WTC11 (cell line): Measurements from ENCODE around the gene TRPV6.

Source experiments
- ESRRA ChIP-seq: sonication (generic); formaldehyde crosslinking; IDR thresholded peaks from 2 replicates; pipeline ENCODE4 v1.8.1; 2022; ENCODE audit warnings: mild to moderate bottlenecking, missing genetic modification reagents, borderline replicate concordance
- KAT7 ChIP-seq: sonication (generic); formaldehyde crosslinking; IDR thresholded peaks from 2 replicates; pipeline ENCODE4 v1.8.1; 2023; ENCODE audit warnings: missing genetic modification reagents, mild to moderate bottlenecking, borderline replicate concordance
- SP1 ChIP-seq: sonication (generic); formaldehyde crosslinking; conservative IDR thresholded peaks from 2 replicates; pipeline ENCODE4 v1.8.1; 2022; ENCODE audit warnings: missing genetic modification reagents
- ZNF317 ChIP-seq: sonication (generic); formaldehyde crosslinking; IDR thresholded peaks from 2 replicates; pipeline ENCODE4 v1.8.1; 2023; ENCODE audit warnings: low read depth, mild to moderate bottlenecking, moderate library complexity, missing genetic modification reagents, borderline replicate concordance
- TF ChIP-seq, protein P1 (sequence below): fragments of 200-600 bp; IDR thresholded peaks from 2 replicates; pipeline ENCODE4 v1.8.0; 2022; ENCODE audit warnings: antibody characterized with exemption
- TF ChIP-seq, protein P2 (sequence below): sonication (generic); formaldehyde crosslinking; IDR thresholded peaks from 2 replicates; pipeline ENCODE4 v1.8.1; 2022; ENCODE audit warnings: low read depth, missing genetic modification reagents, borderline replicate concordance
- TF ChIP-seq, protein P3 (sequence below): sonication (generic); formaldehyde crosslinking; IDR thresholded peaks from 2 replicates; pipeline ENCODE4 v1.8.0; 2022; ENCODE audit warnings: mild to moderate bottlenecking, missing genetic modification reagents
- TF ChIP-seq, protein P4 (sequence below): sonication (generic); formaldehyde crosslinking; IDR thresholded peaks from 2 replicates; pipeline ENCODE4 v1.8.1; 2023; ENCODE audit warnings: mild to moderate bottlenecking, missing genetic modification reagents

DNA sequence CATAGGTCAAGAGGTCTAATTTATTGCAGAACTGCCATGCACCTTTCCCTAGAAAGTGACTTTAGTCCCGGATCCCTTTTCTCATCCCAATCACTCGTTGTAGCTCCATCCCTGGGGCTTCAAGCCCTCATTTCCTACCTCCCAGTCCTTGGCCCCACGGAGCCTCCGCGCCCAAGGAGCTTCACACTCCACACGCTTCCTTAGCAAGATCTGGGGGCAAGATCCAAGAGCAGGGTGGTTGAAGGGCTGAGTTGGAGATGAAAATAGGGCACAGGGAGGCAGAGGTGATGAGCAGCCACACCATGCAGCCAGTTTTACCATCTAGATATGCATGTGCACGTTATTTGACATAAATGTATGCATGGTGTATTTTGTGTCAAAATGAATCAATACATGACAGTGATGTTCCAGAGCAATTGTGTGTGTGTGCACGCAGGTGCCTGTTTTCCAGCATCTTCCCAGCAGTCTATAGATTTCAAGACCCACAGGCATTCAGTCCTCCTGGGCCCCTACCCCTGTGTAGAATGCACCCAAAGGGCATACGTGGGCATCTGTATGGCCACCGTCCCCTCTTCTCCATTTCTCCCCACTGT, 6.0 kb upstream of the TRPV6 start:
- TF ChIP-seq ESRRA (no peak), ZNF317 (CRISPR knock-in tag) (no peak), SP1 (no peak), KAT7 (no peak)
- TF ChIP-seq, protein P1, sequence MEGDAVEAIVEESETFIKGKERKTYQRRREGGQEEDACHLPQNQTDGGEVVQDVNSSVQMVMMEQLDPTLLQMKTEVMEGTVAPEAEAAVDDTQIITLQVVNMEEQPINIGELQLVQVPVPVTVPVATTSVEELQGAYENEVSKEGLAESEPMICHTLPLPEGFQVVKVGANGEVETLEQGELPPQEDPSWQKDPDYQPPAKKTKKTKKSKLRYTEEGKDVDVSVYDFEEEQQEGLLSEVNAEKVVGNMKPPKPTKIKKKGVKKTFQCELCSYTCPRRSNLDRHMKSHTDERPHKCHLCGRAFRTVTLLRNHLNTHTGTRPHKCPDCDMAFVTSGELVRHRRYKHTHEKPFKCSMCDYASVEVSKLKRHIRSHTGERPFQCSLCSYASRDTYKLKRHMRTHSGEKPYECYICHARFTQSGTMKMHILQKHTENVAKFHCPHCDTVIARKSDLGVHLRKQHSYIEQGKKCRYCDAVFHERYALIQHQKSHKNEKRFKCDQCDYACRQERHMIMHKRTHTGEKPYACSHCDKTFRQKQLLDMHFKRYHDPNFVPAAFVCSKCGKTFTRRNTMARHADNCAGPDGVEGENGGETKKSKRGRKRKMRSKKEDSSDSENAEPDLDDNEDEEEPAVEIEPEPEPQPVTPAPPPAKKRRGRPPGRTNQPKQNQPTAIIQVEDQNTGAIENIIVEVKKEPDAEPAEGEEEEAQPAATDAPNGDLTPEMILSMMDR, result no peak
- TF ChIP-seq, protein P2, sequence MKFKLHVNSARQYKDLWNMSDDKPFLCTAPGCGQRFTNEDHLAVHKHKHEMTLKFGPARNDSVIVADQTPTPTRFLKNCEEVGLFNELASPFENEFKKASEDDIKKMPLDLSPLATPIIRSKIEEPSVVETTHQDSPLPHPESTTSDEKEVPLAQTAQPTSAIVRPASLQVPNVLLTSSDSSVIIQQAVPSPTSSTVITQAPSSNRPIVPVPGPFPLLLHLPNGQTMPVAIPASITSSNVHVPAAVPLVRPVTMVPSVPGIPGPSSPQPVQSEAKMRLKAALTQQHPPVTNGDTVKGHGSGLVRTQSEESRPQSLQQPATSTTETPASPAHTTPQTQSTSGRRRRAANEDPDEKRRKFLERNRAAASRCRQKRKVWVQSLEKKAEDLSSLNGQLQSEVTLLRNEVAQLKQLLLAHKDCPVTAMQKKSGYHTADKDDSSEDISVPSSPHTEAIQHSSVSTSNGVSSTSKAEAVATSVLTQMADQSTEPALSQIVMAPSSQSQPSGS (CRISPR knock-in tag), result no peak
- TF ChIP-seq, protein P3, sequence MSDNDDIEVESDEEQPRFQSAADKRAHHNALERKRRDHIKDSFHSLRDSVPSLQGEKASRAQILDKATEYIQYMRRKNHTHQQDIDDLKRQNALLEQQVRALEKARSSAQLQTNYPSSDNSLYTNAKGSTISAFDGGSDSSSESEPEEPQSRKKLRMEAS (CRISPR knock-in tag), result no peak
- TF ChIP-seq, protein P4, sequence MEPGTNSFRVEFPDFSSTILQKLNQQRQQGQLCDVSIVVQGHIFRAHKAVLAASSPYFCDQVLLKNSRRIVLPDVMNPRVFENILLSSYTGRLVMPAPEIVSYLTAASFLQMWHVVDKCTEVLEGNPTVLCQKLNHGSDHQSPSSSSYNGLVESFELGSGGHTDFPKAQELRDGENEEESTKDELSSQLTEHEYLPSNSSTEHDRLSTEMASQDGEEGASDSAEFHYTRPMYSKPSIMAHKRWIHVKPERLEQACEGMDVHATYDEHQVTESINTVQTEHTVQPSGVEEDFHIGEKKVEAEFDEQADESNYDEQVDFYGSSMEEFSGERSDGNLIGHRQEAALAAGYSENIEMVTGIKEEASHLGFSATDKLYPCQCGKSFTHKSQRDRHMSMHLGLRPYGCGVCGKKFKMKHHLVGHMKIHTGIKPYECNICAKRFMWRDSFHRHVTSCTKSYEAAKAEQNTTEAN (CRISPR knock-in tag), result no peak
